ENCODE measurements around the gene SYT6. TPM values are rescaled to one million over a fixed set of nuclear protein-coding genes. Genes with fewer than 3 reads are reported as not detected.

SYT6 gene
- total and polyA plus RNA-seq, 2 of the 13 experiments (the other 11 are each of a cell fraction or from before 2014, with no cell fraction given): not detected

DNA sequence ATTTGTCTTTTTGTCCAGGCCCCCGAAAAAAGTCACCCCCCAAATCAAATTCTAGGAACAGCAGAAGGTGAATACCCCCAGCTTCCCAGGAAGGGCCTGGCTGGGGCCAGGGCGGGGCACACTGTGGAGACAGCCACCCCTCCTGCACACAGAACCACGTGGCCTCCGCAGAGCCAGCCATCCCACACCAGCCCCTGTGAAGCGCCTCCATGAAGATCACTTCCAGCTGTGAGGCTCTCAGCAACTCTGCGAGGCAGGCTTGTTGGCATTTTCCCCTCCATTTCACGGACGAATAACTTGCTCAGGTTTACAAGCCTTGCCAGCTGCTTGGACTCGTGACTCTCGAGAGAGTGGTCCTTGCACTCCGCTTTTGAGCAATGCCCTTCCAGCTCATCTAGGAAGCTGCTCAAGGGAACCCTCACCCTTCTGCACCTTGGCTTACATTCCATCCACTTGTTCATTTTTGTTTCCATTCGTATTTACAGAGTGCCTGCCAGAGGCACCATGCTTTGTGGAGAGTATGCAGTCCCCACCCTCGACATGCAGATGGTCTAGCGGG, 48.2 kb downstream of the SYT6 start:
- Histone ChIP-seq H3K36me3 (replicated peaks in 1 of 2; ENCODE audit: control insufficient read depth in 1 of 2, insufficient read depth in 2 of 2, low read length in 2 of 2) (no peaks in the 10 kb centered on the region), H3K4me3 (replicated peaks in 1 of 3; ENCODE audit: insufficient read depth in 1 of 3, low read depth in 2 of 3, low read length in 3 of 3) (no peak overlapping the region), H3K27me3 (ENCODE audit: control insufficient read depth in 1 of 2, insufficient read depth in 2 of 2, low read length in 2 of 2) (peaks cover 0 to 13% of the 10 kb centered on the region in 2 experiments; a peak in 1 of 5 replicates), H3K9me3 (ENCODE audit: low read length) (no peaks in the 10 kb centered on the region), H3K4me1 (ENCODE audit: insufficient read depth, low read length) (no peaks in the 10 kb centered on the region), H2AFZ (ENCODE audit: low read length) (no peak overlapping the region), H3K9ac (ENCODE audit: insufficient read depth, low read depth, low read length) (no peak overlapping the region), H3K27ac (ENCODE audit: extremely low read length, insufficient read depth, low read length) (no peak overlapping the region), H3K79me2 (ENCODE audit: insufficient read depth, low read length) (no peaks in the 10 kb centered on the region), H3K4me2 (ENCODE audit: low read depth, low read length) (no peak overlapping the region), H4K20me1 (ENCODE audit: insufficient read depth, low read length) (no peaks in the 10 kb centered on the region)
- in situ Hi-C loops (cut with HindIII; ENCODE audit: extremely low pct_ligation_motif_present, low pct_unique_long_range_greater_than_20kb): no loop called here
- CTCF ChIA-PET (ENCODE audit: low intra/inter-chr PET ratio, low total read pairs): no interaction called here
- WGBS (ENCODE audit: low lambda C conversion rate): 27% methylated on average over 14 of the region's 14 CpGs
- DNase-seq (ENCODE audit: low spot score): no peak
- POLR2A ChIA-PET: no interaction called here
- ATAC-seq: no peak
- intact Hi-C loops (cut with micrococcal nuclease; ENCODE audit: unreplicated experiment): no loop called here
- FAIRE-seq: no peak
- TF ChIP-seq, protein P1, sequence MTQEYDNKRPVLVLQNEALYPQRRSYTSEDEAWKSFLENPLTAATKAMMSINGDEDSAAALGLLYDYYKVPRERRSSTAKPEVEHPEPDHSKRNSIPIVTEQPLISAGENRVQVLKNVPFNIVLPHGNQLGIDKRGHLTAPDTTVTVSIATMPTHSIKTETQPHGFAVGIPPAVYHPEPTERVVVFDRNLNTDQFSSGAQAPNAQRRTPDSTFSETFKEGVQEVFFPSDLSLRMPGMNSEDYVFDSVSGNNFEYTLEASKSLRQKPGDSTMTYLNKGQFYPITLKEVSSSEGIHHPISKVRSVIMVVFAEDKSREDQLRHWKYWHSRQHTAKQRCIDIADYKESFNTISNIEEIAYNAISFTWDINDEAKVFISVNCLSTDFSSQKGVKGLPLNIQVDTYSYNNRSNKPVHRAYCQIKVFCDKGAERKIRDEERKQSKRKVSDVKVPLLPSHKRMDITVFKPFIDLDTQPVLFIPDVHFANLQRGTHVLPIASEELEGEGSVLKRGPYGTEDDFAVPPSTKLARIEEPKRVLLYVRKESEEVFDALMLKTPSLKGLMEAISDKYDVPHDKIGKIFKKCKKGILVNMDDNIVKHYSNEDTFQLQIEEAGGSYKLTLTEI (CRISPR knock-in tag; conservative IDR thresholded peaks at IDR 0.05): no peak
- TF ChIP-seq RARA (CRISPR knock-in tag; IDR thresholded peaks at IDR 0.05): no peak
- no peak for TF ChIP-seq NFE2L1 (CRISPR knock-in tag; IDR thresholded peaks at IDR 0.05; ENCODE audit: borderline replicate concordance)
- TF ChIP-seq GABPA (IDR thresholded peaks at IDR 0.05; ENCODE audit: low read depth, low read length): no peak
- TF ChIP-seq GABPA (CRISPR knock-in tag; IDR thresholded peaks at IDR 0.05; ENCODE audit: low read depth): no peak
- TF ChIP-seq, protein P2, sequence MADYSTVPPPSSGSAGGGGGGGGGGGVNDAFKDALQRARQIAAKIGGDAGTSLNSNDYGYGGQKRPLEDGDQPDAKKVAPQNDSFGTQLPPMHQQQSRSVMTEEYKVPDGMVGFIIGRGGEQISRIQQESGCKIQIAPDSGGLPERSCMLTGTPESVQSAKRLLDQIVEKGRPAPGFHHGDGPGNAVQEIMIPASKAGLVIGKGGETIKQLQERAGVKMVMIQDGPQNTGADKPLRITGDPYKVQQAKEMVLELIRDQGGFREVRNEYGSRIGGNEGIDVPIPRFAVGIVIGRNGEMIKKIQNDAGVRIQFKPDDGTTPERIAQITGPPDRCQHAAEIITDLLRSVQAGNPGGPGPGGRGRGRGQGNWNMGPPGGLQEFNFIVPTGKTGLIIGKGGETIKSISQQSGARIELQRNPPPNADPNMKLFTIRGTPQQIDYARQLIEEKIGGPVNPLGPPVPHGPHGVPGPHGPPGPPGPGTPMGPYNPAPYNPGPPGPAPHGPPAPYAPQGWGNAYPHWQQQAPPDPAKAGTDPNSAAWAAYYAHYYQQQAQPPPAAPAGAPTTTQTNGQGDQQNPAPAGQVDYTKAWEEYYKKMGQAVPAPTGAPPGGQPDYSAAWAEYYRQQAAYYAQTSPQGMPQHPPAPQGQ (CRISPR knock-in tag; IDR thresholded peaks at IDR 0.05; ENCODE audit: borderline replicate concordance): no peak
- no TSS peak for BruUV-seq (replicated peaks)

All from HepG2 (cell line).